K562 (cell line): Measurements from ENCODE around the gene KCNJ15. TPM values are rescaled to one million over a fixed set of nuclear protein-coding genes. Genes with fewer than 3 reads are reported as not detected.

ENCODE experiments used
- BRD9 ChIP-seq: fragments of 450-650 bp; IDR thresholded peaks from 2 replicates; pipeline ENCODE4 v1.6.1; 2018; ENCODE audit warnings: low read depth; ENCODE audit not compliant: partially characterized antibody
- HBP1 ChIP-seq: fragments of 450-650 bp; formaldehyde crosslinking; IDR thresholded peaks from 2 replicates; pipeline ENCODE4 v1.4.0; 2022; ENCODE audit warnings: missing genetic modification characterization
- HDGF ChIP-seq: fragments of 450-650 bp; IDR thresholded peaks from 2 replicates; pipeline ENCODE4 v1.6.1; 2016
- KLF13 ChIP-seq: fragments of 450-650 bp; IDR thresholded peaks from 2 replicates; pipeline ENCODE4 v1.6.1; 2016; ENCODE audit warnings: missing genetic modification characterization, low read depth, mild to moderate bottlenecking, missing compliant biosample characterization, moderate library complexity, borderline replicate concordance
- LCOR ChIP-seq: sonication (generic); formaldehyde crosslinking; IDR thresholded peaks from 2 replicates; pipeline ENCODE4 v1.8.0; 2022; ENCODE audit warnings: mild to moderate bottlenecking, missing genetic modification reagents
- ZBTB40 ChIP-seq, 2 experiments: fragments of 450-650 bp in 1 of 2; sonication (generic) in 1 of 2; formaldehyde crosslinking in 1 of 2; IDR thresholded peaks; 2 replicates each; pipeline versions ENCODE4 v1.7.1 to v1.9.0; 2016 to 2022; ENCODE audit warnings: inconsistent platforms in 1 of 2, mild to moderate bottlenecking in 1 of 2, missing genetic modification reagents in 1 of 2
- polyA plus RNA-seq, 8 experiments: library from polyadenylated mRNA; depleted of rRNA in 4 of 8; stranded (reverse) in 5 of 8; unstranded in 3 of 8; fragments of >200 nt; fragmentation: Nextera tagmentation in 2 of 8; fragmentation: Illumina TruSeq in 1 of 8; extraction: Ambion mirVana in 2 of 8; extraction: Trizol in 1 of 8; gene quantifications; 2 replicates each; pipeline versions ENCODE4 v1.2.1 to v1.2.3, GENCODE V29; 2011 to 2014; ENCODE audit warnings: inconsistent platforms in 1 of 8, missing spikeins in 1 of 8
- total RNA-seq, 7 experiments: library from RNA; depleted of rRNA in 6 of 7; stranded (reverse); fragments of >200 nt in 6 of 7; fragmentation: Illumina TruSeq in 2 of 7; extraction: Trizol in 2 of 7; gene quantifications; 2 replicates each; pipeline versions ENCODE4 v1.2.1 to v1.2.3, GENCODE V29; 2011 to 2021; ENCODE audit warnings: low replicate concordance in 1 of 7

The KCNJ15 gene
- total and polyA plus RNA-seq, 9 of the 15 experiments (the other 6 are each of a cell fraction or from before 2014, with no cell fraction given), result 0.20 to 3.0 (median 0.72) TPM; not detected in 1

DNA sequence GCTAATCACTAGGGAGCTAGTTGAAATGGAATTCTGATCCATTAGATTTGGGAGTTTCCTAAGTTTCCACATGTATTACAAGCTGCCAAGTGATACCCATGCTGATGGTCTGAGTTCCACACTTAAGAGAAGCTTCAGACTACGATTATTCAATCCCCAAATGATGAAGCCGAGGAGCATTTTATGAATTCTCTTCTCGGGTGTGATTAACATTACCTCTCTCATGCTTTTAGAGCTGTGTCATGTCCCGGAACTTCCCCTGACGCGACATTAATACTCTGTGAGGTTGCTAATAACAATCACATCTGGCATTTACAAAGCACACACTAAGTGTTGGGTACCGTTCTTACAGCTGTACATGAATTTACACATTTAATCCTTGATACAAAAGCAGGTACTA is 63.0 kb downstream of the KCNJ15 start (continued):
- TF ChIP-seq ZBTB40 (IDR thresholded peaks at IDR 0.05) (no peak), ZBTB40 (CRISPR knock-in tag; IDR thresholded peaks at IDR 0.05) (no peak), HDGF (no peak), KLF13 (no peak), LCOR (CRISPR knock-in tag) (no peak), HBP1 (CRISPR knock-in tag) (no peak), BRD9 (no peak)
- TF ChIP-seq, all 486 proteins: peak for 0
